ENCODE data around the gene SNORC. TPM values are rescaled to one million over a fixed set of nuclear protein-coding genes. Genes with fewer than 3 reads are reported as not detected.

SNORC gene
- total RNA-seq: 1 to 10 TPM; 2.1 to 2.4 TPM

- Mint-ChIP-seq H3K4me1 (ENCODE audit: low read depth) (peaks cover 5% of the 10 kb centered on the region), H3K27me3 (peaks cover 6% of the 10 kb centered on the region), H3K36me3 (ENCODE audit: low read depth) (no peaks in the 10 kb centered on the region), H3K9me3 (no peaks in the 10 kb centered on the region), H3K4me3 (no peak within 1 kb of the TSS), H3K27ac (no peak within 1 kb of the TSS)
- CTCF ChIA-PET: no interaction called here
- TF ChIP-seq CTCF (IDR thresholded peaks at IDR 0.05): no peak
- intact Hi-C loops (cut with micrococcal nuclease): loop anchor here (10.0 kb wide), 1 partner anchor 385 kb away; the partner anchor contains the start of gene ATG16L1
- DNase-seq: no peak
- POLR2A ChIA-PET: no interaction called here
- ATAC-seq: no peak
These were observed at the start of gene SNORC for GRCh38 chr2:232870018-232870765. TSS of gene SNORC (plus strand) at chr2:232870264. CDS start at chr2:232870342, 78 bp downstream.

DNA sequence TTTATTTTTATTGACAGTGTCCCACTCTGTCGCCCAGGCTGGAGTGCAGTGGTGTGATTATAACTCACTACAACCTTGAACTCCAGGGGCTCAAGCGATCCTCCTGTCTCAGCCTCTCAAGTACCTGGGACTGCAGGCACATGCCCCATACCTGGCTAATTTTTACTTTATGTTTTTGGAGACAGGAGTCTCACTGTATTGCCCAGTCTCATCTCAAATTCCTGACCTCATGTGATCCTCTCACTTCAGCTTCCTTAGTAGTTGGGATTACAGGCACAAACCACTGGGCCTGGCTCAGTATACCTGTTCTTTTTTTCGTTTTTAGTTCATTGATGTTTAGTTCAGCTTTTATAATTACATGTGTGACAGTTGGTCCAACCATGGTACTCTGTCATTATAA lies 40.1 kb upstream of the SNORC start:
- Mint-ChIP-seq H3K27ac (no peak overlapping the region), H3K27me3 (no peaks in the 10 kb centered on the region), H3K4me1 (ENCODE audit: low read depth) (peaks cover 5% of the 10 kb centered on the region), H3K9me3 (no peaks in the 10 kb centered on the region), H3K36me3 (ENCODE audit: low read depth) (peaks cover 47% of the 10 kb centered on the region), H3K4me3 (no peak overlapping the region)
- ATAC-seq (no peak), DNase-seq (no peak)
- intact Hi-C loops (cut with micrococcal nuclease): no loop called here
- POLR2A ChIA-PET: interaction anchor here (0.6 kb wide), 1 partner anchor 494 kb away, joined by 3 read pairs; no protein-coding TSS in a partner anchor
- no peak for TF ChIP-seq CTCF (IDR thresholded peaks at IDR 0.05)
- CTCF ChIA-PET: no interaction called here

DNA sequence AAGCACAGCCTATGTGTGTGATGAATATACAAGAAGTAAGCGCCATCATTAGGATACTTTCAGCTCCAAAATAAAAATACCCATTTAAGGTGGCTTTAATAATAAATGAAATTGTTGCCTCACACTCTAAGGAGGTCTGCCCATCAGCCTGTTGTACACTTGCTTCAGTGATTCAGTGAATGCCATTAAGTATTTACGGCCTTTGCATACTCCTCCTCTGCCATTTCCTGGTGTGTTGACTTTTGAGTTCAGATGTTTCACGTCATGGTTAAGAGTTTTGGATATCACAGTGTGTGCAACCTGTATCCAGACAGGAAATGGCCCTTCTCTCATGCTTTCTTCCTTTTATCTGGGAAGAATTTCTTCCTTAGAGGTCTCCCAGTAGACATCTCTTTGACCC lies 38.6 kb upstream of the SNORC start:
- Mint-ChIP-seq H3K9me3 (no peaks in the 10 kb centered on the region), H3K4me1 (ENCODE audit: low read depth) (no peaks in the 10 kb centered on the region), H3K27me3 (no peaks in the 10 kb centered on the region), H3K4me3 (no peak overlapping the region), H3K36me3 (ENCODE audit: low read depth) (peaks cover 34% of the 10 kb centered on the region), H3K27ac (no peak overlapping the region)
- no peak for TF ChIP-seq CTCF (IDR thresholded peaks at IDR 0.05)
- no peak for DNase-seq
- ChIA-PET POLR2A (interaction anchor here (0.6 kb wide), 1 partner anchor 75 kb away, joined by 3 read pairs; no protein-coding TSS in a partner anchor), CTCF (no interaction called here)
- intact Hi-C loops (cut with micrococcal nuclease): no loop called here
- no peak for ATAC-seq

DNA sequence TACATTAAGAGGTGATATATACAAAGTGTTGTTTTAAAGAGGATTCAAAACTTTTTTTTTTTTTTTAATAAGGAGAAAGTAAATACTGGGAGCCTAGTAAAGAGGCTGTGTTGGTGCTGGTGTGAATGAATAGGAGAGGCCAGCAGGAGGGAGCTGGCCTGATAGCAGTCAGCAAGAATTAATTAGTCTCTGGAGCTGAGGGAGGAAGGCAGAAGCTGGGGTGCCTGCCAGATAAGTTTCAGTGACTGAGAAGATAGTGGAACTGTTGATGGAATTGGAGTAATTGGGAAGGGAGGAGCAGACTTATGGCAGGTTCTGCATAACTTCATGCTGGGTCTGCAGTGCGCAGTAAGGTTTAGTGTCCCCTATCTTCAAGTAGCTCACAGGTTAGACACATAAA lies 36.2 kb upstream of the SNORC start:
- DNase-seq (no peak), ATAC-seq (no peak)
- Mint-ChIP-seq H3K9me3 (no peaks in the 10 kb centered on the region), H3K4me3 (no peak overlapping the region), H3K4me1 (ENCODE audit: low read depth) (peaks cover 18% of the 10 kb centered on the region), H3K27ac (no peak overlapping the region), H3K27me3 (no peaks in the 10 kb centered on the region), H3K36me3 (ENCODE audit: low read depth) (peaks cover 35% of the 10 kb centered on the region)
- POLR2A ChIA-PET: no interaction called here
- CTCF ChIA-PET: no interaction called here
- TF ChIP-seq CTCF (IDR thresholded peaks at IDR 0.05): no peak
- intact Hi-C loops (cut with micrococcal nuclease): no loop called here

GRCh38 chr2:232835687-232836208 lies 34.3 kb upstream of the SNORC start:
- DNase-seq: no peak
- POLR2A ChIA-PET: no interaction called here
- Mint-ChIP-seq H3K4me1 (ENCODE audit: low read depth) (peaks cover 31% of the 10 kb centered on the region), H3K27me3 (no peaks in the 10 kb centered on the region), H3K4me3 (no peak overlapping the region), H3K27ac (no peak overlapping the region), H3K36me3 (ENCODE audit: low read depth) (peaks cover 44% of the 10 kb centered on the region), H3K9me3 (no peaks in the 10 kb centered on the region)
- intact Hi-C loops (cut with micrococcal nuclease): no loop called here
- no peak for ATAC-seq
- TF ChIP-seq CTCF (IDR thresholded peaks at IDR 0.05): no peak
- CTCF ChIA-PET: interaction anchor here (2.8 kb wide), 1 partner anchor 17 kb away, joined by 12 read pairs; no protein-coding TSS in a partner anchor

All from activated CD8-positive, alpha-beta T cell treated with anti-CD3 and anti-CD28 coated beads for 36 hours (primary cell).